D721Med (cell line): Measurements from ENCODE around the gene PRKX.
"Not testable (repeated sequence)": the region's sequence is repeated elsewhere in the genome, so short reads cannot be mapped to it uniquely, and the experiment has no call there.

Experiments
- DNase-seq: peaks from one replicate; pipeline ENCODE4 v3.0.0; 2011; ENCODE audit warnings: low spot score; ENCODE audit not compliant: insufficient read length
- FAIRE-seq: peaks from 2 replicates; lab custom pipeline; 2011; peaks lifted over from hg19 to GRCh38; lab: Jason Lieb, UNC
- TF ChIP-seq, protein P1 (sequence below): IDR thresholded peaks from 2 replicates; pipeline ENCODE4 v1.5.1; 2012; ENCODE audit warnings: mild to moderate bottlenecking, control low read depth; ENCODE audit not compliant: insufficient read depth; ENCODE audit errors: missing control alignments

PRKX gene

DNA sequence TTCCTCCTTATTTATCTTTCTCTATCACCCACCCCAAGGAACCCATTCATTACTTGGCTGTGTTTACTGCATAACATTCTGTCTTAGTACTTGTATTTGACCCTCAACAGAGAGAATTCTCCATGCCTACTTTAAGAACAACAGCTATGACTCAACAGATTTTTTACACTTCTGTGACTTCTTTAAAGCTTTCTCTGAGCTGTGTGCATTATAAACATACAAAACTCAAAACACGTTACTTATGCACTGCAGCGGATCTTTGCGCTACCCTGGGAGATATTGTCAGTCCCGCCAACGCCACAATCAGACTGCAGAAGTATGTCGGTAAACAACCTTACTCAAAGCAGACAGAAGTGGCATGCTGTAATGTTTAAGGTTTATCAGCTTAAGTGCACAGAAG lies 35.1 kb downstream of the PRKX start:
- FAIRE-seq (no peak), DNase-seq (no peak)
- TF ChIP-seq, protein P1, sequence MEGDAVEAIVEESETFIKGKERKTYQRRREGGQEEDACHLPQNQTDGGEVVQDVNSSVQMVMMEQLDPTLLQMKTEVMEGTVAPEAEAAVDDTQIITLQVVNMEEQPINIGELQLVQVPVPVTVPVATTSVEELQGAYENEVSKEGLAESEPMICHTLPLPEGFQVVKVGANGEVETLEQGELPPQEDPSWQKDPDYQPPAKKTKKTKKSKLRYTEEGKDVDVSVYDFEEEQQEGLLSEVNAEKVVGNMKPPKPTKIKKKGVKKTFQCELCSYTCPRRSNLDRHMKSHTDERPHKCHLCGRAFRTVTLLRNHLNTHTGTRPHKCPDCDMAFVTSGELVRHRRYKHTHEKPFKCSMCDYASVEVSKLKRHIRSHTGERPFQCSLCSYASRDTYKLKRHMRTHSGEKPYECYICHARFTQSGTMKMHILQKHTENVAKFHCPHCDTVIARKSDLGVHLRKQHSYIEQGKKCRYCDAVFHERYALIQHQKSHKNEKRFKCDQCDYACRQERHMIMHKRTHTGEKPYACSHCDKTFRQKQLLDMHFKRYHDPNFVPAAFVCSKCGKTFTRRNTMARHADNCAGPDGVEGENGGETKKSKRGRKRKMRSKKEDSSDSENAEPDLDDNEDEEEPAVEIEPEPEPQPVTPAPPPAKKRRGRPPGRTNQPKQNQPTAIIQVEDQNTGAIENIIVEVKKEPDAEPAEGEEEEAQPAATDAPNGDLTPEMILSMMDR = no peak

DNA sequence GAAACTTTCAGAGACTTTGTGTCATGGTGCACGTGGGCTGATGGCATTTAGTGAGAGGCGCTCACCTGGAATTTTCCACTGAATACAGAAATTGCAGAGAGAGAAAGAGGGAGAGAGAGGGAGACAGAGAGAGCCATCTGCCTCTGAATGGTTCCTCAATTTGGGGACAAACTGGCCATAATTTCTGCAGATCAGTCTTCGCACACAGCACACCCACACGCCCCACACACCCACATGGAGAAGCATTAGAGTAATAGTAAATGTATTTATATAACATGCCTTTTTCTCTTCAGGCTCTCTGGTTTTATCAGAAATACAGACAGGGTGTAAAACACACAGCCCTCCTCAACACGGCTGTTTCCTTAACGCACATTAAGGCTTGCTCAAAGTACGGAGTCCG lies 38.6 kb downstream of the PRKX start:
- no peak for DNase-seq
- FAIRE-seq = no peak
- TF ChIP-seq, protein P1 = no peak

DNA sequence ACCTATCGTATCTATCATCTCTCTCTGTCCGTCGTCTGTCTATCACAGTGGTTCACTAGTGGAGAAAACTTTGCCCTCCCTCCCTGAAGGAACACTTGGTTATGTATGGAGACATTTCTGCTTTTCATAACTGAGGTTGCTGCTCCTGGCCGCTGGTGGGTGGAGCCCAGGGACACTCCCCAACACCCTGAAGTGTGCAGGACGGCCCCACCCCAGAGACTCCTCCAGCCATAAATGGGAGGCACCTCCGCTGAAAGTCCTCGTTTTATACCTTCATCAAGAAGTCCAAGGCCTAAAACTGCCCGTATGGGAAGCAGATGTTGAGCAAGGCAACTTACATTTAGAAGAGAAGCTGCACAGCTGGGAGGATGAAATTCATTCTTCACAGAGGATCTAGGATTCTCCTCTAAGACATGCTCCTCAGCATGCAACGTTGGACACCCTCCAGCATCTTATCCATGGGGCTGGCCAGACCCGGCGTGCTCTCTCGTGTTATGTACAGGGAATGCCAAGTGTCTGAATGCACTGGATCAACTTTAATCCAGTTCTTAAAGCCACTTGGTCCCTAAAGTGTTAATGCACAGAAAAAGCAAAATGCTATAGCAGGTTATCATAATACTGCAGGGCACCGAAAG lies 43.5 kb downstream of the PRKX start:
- no peak for FAIRE-seq
- no peak for DNase-seq
- TF ChIP-seq, protein P1 = no peak

DNA sequence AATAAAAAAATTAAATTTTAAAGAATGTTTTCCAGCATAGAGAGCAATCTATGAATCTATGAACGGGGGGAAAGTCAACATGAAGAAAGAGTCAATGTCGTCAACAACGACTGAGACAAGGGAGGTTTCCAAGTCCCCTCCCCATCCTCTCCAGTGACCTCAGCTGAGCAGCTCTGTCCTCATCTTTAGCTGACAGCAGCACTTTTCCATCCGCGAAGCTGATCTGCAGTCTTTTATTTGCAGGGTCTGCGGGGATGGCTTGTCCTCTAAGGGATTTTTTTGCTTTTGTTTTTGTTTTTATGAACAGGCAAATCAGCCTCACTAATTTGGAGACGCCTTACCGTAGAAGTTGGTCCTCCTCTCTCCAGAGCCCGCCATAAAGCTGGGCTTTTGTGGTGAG lies 46.5 kb downstream of the PRKX start:
- no peak for DNase-seq
- no peak for FAIRE-seq
- TF ChIP-seq, protein P1 = no peak

DNA sequence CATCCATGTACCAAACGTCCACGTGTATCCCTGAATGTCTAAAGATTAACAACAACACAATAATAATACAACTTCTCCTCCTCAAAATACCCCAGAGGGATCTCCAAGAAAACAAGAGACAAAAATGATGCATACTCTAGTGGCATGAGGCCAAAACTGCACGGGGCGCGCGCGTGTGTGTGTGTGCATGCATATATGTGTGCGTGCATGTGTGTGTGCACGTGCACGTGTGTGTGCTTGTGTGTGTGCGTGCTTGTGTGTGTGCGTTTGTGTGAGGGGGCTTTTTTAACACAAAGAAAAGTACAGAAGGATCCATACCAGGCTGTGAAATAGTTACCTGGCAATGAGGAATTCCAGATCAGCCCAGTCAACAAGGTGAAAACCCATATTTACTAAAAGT lies 48.5 kb downstream of the PRKX start:
- FAIRE-seq (no peak), DNase-seq (no peak)
- TF ChIP-seq, protein P1 = no peak

DNA sequence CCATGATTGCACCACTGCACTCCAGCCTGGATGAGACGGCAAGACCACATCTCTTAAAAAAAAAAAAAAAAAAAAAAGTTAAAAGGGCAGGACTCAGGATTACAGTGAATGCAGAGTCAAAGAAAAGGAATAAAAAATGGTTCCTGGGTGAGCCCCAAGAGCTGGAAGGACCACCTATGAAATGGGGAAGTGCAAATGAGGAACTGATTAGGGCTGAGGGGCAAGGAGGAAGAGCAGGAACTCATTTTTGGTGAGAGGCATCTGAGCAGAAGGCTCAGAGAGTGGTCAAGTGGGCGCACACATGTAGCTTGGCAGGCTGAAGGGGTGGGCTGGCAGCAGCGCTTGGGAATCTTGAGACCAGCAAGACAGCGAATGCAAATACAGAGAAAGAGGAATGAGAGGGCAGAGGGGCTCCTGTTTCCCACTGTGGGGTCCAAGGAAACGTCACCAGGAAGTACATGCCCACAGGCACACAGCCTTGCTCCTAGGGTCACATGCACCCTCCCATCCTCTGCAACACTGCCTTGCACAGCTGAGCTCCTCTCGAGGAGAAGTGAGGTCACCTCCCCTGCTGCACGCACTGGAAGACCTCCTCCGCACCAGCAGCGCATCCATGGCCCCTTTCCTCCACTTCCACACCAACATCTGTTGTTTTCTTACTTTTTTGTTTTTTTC lies 49.7 kb downstream of the PRKX start:
- FAIRE-seq, DNase-seq: not testable (repeated sequence)

DNA sequence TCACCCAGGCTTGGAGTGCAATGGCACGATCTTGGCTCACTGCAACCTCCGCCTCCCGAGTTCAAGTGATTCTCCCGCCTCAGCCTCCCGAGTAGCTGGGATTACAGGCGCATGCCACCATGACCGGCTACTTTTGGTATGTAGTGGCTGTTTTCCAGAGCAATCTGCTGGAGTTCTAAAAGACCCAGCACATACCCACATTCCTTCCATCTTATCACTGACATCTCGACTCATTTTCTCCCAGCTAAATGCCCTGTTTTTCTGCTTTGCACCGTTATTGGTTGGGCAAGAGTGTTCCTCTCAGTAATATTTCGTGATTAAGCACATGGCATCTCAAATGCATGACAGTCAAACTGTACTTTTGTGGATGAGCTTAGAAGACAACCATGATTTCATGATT lies 53.7 kb downstream of the PRKX start:
- DNase-seq (no peak), FAIRE-seq (no peak)
- TF ChIP-seq, protein P1 = no peak

DNA sequence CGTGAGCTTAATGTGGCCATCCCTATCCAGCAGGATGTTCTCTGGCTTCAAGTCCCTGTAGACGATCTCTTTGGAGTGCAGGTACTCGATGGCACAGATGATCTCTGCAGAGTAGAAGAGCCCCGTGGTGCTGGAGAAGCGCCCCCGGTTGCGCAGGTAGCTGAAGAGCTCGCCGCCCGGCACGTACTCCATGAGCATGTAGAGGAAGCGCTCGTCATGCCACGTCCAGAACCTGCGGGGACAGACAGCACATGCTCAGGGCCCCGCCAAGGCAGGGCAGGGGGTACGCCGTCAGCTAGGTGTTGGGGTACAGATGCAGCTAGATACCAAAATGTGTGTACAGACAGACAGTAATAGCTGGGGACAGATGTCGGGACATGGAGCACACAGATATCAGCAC lies 58.3 kb downstream of the PRKX start:
- FAIRE-seq (no peak), DNase-seq (no peak)
- TF ChIP-seq, protein P1 = no peak
